Limb (tissue), 2 donors: ENCODE results near the gene GALM.
"Not testable (repeated sequence)": the region's sequence is repeated elsewhere in the genome, so short reads cannot be mapped to it uniquely, and the experiment has no call there.

Experiments used
- DNase-seq, 2 donors: peaks; one replicate each; pipeline ENCODE4 v3.0.0-alpha.2; 2016; ENCODE audit errors: extremely low spot score in 2 of 2

GALM gene

GRCh38 chr2:38708900-38709566 is 43.1 kb downstream of the GALM start:
- no peak for DNase-seq

DNA sequence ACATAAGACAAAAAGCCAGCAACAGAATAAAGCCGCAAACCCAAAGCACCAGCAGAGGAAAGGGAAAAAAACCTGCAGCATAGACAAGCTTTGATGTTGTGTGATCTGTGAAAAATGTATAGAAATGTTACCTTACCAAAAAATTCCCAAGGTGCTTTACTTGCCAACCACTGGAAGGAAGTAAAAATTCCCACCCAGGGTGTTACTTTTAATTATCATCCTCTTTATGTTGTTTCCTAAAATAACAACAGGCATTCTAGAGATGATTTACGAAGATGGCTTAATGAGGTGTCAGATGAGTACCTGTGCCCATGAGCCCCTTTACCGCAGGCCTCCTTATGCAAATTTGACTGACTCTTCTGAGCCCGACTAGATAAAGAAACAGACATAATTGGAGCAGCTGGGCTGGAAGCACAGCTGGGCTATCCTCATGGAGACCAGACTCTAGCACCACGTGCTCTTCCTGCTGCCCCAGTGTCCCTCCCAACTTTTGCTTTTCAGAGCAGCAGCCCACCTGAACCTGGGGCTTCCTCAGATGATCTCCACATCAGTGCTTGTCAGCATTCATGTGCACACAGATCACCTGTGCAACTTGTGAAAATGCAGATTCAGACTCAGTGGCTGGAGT is 43.8 kb downstream of the GALM start:
- DNase-seq: no peak

DNA sequence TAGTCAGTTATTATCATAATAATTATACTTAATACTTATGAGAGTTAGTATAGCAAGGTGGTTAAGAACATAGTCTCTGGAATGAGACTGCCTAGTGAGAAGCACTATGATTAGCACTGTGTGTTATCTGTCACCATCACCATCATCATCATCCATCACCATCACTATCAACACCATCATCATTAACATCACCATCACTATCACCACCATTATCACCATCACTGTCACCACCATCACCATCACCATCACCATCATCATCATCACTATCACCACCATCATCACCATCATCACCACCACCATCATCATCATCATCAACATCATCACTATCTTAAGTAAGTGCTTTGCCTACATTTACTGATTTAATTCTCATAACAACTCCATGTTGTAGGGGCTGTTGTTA is 45.6 kb downstream of the GALM start:
- DNase-seq: no peak

DNA sequence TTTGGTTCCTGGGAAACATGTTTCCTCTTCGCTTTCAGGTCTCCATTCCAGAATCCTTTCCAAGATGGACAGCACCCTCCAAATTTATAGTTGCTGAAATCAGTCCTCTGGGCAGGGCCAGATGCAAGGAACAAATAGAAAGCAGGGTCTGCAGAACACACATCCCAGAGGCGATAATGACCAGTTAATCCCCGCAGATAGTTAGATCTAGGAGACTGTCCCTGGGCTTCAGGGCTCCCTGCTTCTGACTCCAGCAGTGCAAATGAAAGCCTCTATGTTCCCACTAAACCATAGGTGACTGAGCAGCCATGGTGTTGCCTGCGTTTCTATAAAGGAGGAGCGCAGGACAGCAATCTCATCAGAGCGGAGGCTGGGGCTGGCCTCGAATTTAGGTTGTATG is 46.5 kb downstream of the GALM start:
- no peak for DNase-seq

GRCh38 chr2:38712871-38713270 is 47.0 kb downstream of the GALM start:
- no peak for DNase-seq

DNA sequence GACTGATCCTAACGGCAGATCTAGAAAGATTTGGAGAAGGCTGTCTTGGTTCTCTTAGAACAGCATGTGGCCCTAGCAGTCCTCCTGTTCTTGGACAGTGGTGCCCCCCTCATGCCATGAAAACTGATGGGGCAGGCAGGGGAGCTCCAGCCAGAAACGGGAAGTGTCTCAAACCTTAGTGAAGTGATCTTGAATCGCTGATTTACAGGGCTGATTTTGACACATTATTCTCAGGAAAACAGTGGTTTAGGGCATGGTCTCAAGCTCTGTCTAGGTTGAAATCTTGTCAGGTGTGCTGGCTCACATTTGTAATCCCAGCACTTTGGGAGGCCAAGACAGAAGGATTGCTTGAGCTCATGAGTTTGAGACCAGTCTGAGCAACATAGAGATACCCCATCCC is 47.4 kb downstream of the GALM start:
- DNase-seq: no peak

- not testable (repeated sequence) for DNase-seq
These were observed 49.0 kb downstream of the GALM start for GRCh38 chr2:38714941-38715340.

GRCh38 chr2:38716185-38716584 is 50.3 kb downstream of the GALM start:
- no peak for DNase-seq

- DNase-seq: no peak
These were observed 52.7 kb downstream of the GALM start for GRCh38 chr2:38718601-38719000.

DNA sequence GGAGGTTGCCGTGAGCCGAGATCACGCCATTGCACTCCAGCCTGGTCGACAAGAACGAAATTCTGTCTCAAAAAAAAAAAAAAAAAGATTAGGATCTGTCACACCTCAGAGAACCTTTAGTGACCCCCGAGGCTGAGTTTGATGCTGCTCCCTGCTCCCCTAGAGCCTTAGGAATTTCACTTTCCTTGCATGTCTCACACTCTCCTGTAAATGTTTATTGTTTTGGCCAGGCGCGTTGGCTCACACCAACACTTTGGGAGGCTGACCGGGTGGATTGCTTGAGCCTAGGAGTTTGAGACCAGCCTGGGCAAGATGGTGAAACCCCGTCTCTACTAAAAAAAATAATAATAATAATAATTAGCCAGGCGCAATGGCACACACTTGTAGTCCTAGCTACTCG is 53.8 kb downstream of the GALM start:
- DNase-seq: no peak

GRCh38 chr2:38720613-38721241 is 54.8 kb downstream of the GALM start:
- DNase-seq: peak; percentile 63 to 80

DNA sequence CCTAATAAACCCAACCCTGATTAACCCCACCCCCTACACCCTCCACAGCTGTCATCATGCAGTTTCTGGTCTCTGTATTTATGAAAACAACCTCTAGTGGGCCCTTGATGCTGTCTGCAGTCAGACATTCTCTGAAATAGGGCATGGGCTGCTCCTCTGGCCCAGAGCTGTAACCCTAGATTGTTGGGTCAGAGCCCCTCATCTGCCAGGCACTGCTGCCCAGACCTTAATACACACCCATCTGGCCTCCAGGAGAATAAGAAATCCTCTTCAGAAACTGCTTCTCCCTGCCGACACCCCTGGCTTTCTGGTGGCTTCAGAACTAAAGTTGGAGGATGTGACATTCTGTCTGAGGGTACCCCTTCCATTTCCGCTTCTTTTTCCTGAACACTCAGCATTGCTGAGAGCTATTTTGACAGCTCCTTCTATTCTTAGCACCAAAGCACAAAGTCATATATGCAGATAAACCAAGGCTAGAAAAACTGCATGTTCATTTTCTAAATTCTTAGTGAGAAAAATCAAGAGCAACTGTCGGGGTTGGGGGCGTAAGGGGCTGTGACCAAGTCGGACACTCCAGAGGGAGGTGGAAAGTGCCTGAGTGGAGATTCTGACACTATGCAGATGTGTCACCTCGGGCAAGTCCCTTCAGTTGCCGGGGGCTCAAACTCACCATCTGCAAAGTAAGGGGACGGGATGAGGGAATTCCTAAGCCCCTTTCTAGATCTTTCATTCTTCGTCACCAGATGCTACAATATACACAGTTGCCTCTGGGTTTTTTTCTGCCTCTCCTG is 56.6 kb downstream of the GALM start:
- no peak for DNase-seq

GRCh38 chr2:38723173-38723572 is 57.3 kb downstream of the GALM start:
- no peak for DNase-seq

- no peak for DNase-seq
These were observed 61.7 kb downstream of the GALM start for GRCh38 chr2:38727661-38728060.

- DNase-seq: no peak
These were observed 62.8 kb downstream of the GALM start for GRCh38 chr2:38728694-38729093.

DNA sequence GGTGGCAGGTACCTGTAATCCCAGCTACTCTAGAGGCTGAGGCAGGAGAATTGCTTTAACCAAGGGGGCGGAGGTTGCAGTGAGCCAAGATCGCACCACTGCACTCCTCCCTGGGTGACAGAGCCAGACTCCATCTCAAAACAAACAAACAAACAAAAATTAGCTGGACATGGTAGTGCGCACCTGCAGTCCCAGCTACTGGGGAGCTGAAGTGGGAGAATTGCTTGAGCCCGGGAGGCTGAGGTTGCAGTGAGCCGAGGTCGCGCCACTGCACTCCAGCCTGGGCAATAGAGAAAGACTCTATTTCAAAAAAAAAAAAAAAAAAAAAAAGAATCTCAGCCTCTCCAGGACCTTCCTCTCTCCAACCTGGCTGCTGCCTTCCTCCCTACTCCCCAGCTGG is 65.2 kb downstream of the GALM start:
- no peak for DNase-seq

GRCh38 chr2:38731684-38732221 is 65.8 kb downstream of the GALM start:
- DNase-seq: no peak

GRCh38 chr2:38733300-38733971 is 67.5 kb downstream of the GALM start:
- DNase-seq: no peak

- no peak for DNase-seq
These were observed 68.6 kb downstream of the GALM start for GRCh38 chr2:38734299-38735058.

GRCh38 chr2:38735999-38736320 is 70.0 kb downstream of the GALM start:
- no peak for DNase-seq
